Trophoblast cell (in vitro differentiated cells and primary cell): ENCODE results near the gene SELENOW.

Experiments used
- DNase-seq, 2 donors: peaks; one replicate each; pipeline ENCODE4 v3.0.0-alpha.2; 2016
- H2AFZ ChIP-seq: 2 replicates; pipeline ENCODE4 v1.6.1; 2013; ENCODE audit warnings: low read length, moderate library complexity, mild to moderate bottlenecking; ENCODE audit not compliant: insufficient read depth, poor library complexity
- H2AK5ac ChIP-seq: 2 replicates; pipeline ENCODE4 v1.6.1; 2013; ENCODE audit warnings: mild to moderate bottlenecking, low read length
- H2BK120ac ChIP-seq: 2 replicates; pipeline ENCODE4 v1.6.1; 2013; ENCODE audit warnings: low read length, mild to moderate bottlenecking, moderate library complexity; ENCODE audit not compliant: insufficient read depth, poor library complexity
- H2BK12ac ChIP-seq: 2 replicates; pipeline ENCODE4 v1.6.1; 2013; ENCODE audit warnings: mild to moderate bottlenecking, low read length, moderate library complexity
- H2BK5ac ChIP-seq: 2 replicates; pipeline ENCODE4 v1.6.1; 2013; ENCODE audit warnings: low read length, low read depth, moderate library complexity, mild to moderate bottlenecking; ENCODE audit not compliant: poor library complexity
- H3K14ac ChIP-seq: 2 replicates; pipeline ENCODE4 v1.6.1; 2013; ENCODE audit warnings: mild to moderate bottlenecking, low read length
- H3K18ac ChIP-seq: 2 replicates; pipeline ENCODE4 v1.6.1; 2013; ENCODE audit warnings: mild to moderate bottlenecking, low read length
- H3K23ac ChIP-seq: 2 replicates; pipeline ENCODE4 v1.6.1; 2013; ENCODE audit warnings: low read length
- H3K27ac ChIP-seq: 2 replicates; pipeline ENCODE4 v1.5.1; 2013; ENCODE audit warnings: low read depth, mild to moderate bottlenecking, inconsistent platforms, low read length, moderate library complexity
- H3K27me3 ChIP-seq: 2 replicates; pipeline ENCODE4 v1.6.1; 2013; ENCODE audit warnings: inconsistent platforms, mild to moderate bottlenecking, low read length, moderate library complexity; ENCODE audit not compliant: insufficient read depth
- H3K36me3 ChIP-seq, 2 experiments: 1 replicate in 1 of 2; 2 replicates in 1 of 2; pipeline ENCODE4 v1.6.1; 2013; ENCODE audit warnings: low read length in 2 of 2, mild to moderate bottlenecking in 2 of 2, moderate library complexity in 1 of 2; ENCODE audit not compliant: insufficient read depth in 2 of 2, control insufficient read depth in 1 of 2
- H3K4ac ChIP-seq: 2 replicates; pipeline ENCODE4 v1.6.1; 2013; ENCODE audit warnings: low read depth, mild to moderate bottlenecking, low read length, moderate library complexity
- H3K4me1 ChIP-seq, 2 experiments: 1 replicate in 1 of 2; 2 replicates in 1 of 2; pipeline ENCODE4 v1.6.1; 2013; ENCODE audit warnings: low read length in 2 of 2, mild to moderate bottlenecking in 2 of 2, moderate library complexity in 1 of 2; ENCODE audit not compliant: insufficient read depth in 2 of 2, control insufficient read depth in 1 of 2
- H3K4me2 ChIP-seq: 2 replicates; pipeline ENCODE4 v1.6.1; 2013; ENCODE audit warnings: inconsistent platforms, mild to moderate bottlenecking, low read length, moderate library complexity
- H3K4me3 ChIP-seq: 2 replicates; pipeline ENCODE4 v1.5.1; 2013; ENCODE audit warnings: mild to moderate bottlenecking, low read depth, low read length, inconsistent platforms
- H3K79me1 ChIP-seq: one replicate; pipeline ENCODE4 v1.6.1; 2013; ENCODE audit warnings: low read length
- H3K79me2 ChIP-seq: 2 replicates; pipeline ENCODE4 v1.6.1; 2013; ENCODE audit warnings: low read length, mild to moderate bottlenecking; ENCODE audit not compliant: control insufficient read depth, insufficient read depth, poor library complexity
- H3K9ac ChIP-seq: 2 replicates; pipeline ENCODE4 v1.6.1; 2013; ENCODE audit warnings: mild to moderate bottlenecking, low read length
- H3K9me3 ChIP-seq: 2 replicates; pipeline ENCODE4 v1.6.1; 2013; ENCODE audit warnings: low read depth, mild to moderate bottlenecking, control low read depth, inconsistent platforms, low read length; ENCODE audit not compliant: insufficient read depth
- H4K12ac ChIP-seq: 2 replicates; pipeline ENCODE4 v1.6.1; 2013; ENCODE audit warnings: low read depth, mild to moderate bottlenecking, low read length, moderate library complexity
- H4K8ac ChIP-seq: 2 replicates; pipeline ENCODE4 v1.6.1; 2013; ENCODE audit warnings: low read depth, mild to moderate bottlenecking, low read length, moderate library complexity
- H4K91ac ChIP-seq: one replicate; pipeline ENCODE4 v1.6.1; 2013; ENCODE audit warnings: low read depth, mild to moderate bottlenecking, low read length, moderate library complexity
- WGBS: extraction: QIAGEN DNeasy Blood & Tissue Kit; methylation state at CpG from one replicate; pipeline ENCODE4 v1.1.7; 2013; ENCODE audit warnings: missing lambda C conversion rate; ENCODE audit not compliant: insufficient read length, insufficient coverage; ENCODE audit errors: extremely low coverage; 5-methylcytosine and 5-hydroxymethylcytosine counted together

Gene SELENOW

DNA sequence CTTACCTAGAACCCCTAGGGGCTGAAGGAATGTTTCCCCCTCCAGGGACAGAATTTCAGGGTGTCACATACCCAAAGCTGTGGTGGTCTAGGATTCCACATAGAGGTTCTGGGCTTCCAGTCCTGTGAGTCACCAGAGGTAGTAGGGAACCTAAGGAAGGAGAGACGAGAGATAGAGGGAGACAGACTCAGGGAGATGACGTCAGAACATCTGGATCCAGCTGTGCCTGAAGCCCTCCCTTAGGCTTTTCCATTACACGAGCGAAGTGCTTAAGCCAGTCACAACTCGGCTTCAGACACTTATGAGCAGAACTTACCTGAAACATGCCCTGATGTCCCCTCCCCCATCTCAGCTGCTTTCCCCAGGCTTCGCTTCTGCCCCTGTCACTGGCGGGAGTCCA, 11.8 kb upstream of the SELENOW start:
- Histone ChIP-seq H4K8ac (no peak overlapping the region), H3K14ac (no peak overlapping the region), H3K9me3 (peaks cover 3% of the 10 kb centered on the region), H3K36me3 (no peaks in the 10 kb centered on the region), H4K91ac (no peak overlapping the region), H3K4me2 (no peak overlapping the region), H3K23ac (no peak overlapping the region), H2BK120ac (no peak overlapping the region), H3K79me1 (no peaks in the 10 kb centered on the region), H2AFZ (no peak overlapping the region), H3K27me3 (no peaks in the 10 kb centered on the region), H4K12ac (no peak overlapping the region), H3K4me1 (no peaks in the 10 kb centered on the region), H2BK12ac (no peak overlapping the region), H3K27ac (no peak overlapping the region), H2BK5ac (no peak overlapping the region), H3K4ac (no peak overlapping the region), H3K9ac (no peak overlapping the region), H2AK5ac (no peak overlapping the region), H3K18ac (no peak overlapping the region), H3K79me2 (no peaks in the 10 kb centered on the region), H3K4me3 (no peak overlapping the region)
- no CpG with 5 or more reads among the region's 7 CpGs for WGBS
- peak in 1 of 2 donors; percentile 21 for DNase-seq

DNA sequence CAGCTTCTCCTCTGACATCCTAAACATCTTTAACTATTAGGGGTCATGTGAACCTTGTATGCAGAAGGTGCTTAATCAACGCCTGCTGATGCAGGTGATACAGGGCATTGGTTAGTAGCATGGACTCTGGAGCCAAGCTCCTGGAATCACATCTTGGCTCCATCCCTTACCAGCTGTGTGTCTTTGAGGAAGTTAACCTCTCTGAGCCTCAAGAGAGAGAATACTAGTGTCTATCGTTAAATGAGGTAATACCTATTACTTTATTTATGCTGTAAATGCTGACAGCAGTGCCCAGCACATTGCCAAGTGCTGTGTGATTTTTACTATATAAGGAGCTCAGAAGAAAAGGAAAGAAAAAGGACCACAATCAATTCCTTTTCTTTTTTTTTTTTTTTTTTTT, 11.2 kb upstream of the SELENOW start:
- no peak overlapping the region for H3K9ac ChIP-seq
- H3K23ac ChIP-seq, result no peak overlapping the region
- H3K9me3 ChIP-seq, result peaks cover 3% of the 10 kb centered on the region
- H3K14ac ChIP-seq, result no peak overlapping the region
- H4K12ac ChIP-seq, result no peak overlapping the region
- no peak for DNase-seq
- no peak overlapping the region for H2AFZ ChIP-seq
- H3K4ac ChIP-seq, result no peak overlapping the region
- WGBS, result no CpG with 5 or more reads among the region's 2 CpGs
- H3K27me3 ChIP-seq, result no peaks in the 10 kb centered on the region
- H4K91ac ChIP-seq, result no peak overlapping the region
- no peak overlapping the region for H2BK120ac ChIP-seq
- H3K79me2 ChIP-seq, result no peaks in the 10 kb centered on the region
- H2BK12ac ChIP-seq, result no peak overlapping the region
- H3K27ac ChIP-seq, result no peak overlapping the region
- no peak overlapping the region for H2AK5ac ChIP-seq
- H3K79me1 ChIP-seq, result no peaks in the 10 kb centered on the region
- no peak overlapping the region for H3K4me2 ChIP-seq
- H2BK5ac ChIP-seq, result no peak overlapping the region
- H3K36me3 ChIP-seq, result no peaks in the 10 kb centered on the region
- H3K4me1 ChIP-seq, result no peaks in the 10 kb centered on the region
- H3K4me3 ChIP-seq, result no peak overlapping the region
- H4K8ac ChIP-seq, result no peak overlapping the region
- no peak overlapping the region for H3K18ac ChIP-seq

DNA sequence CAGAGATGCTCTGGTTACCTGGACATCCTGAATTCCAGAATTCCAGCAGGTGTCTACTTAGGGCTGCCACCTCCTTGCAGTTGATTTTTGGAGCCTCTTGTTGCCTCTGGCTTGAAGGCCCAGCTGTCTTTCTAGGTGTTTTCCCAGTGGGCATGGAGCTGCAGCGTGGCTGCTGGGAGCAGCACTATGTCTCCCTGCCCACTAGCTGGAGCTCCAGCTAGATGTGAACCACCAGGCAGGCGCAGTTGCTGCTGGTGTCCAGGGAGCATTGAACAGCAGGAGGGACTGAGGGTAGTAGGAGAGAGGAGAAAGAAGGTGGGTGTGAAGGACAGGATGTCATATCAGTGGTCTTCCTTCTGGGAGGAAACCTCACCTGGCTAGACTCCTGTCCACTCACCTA, 9.9 kb upstream of the SELENOW start:
- H3K14ac ChIP-seq, result no peak overlapping the region
- no peak overlapping the region for H3K27ac ChIP-seq
- H3K18ac ChIP-seq, result no peak overlapping the region
- H3K79me2 ChIP-seq, result no peaks in the 10 kb centered on the region
- H3K23ac ChIP-seq, result peak overlapping the region; percentile 69
- no peak overlapping the region for H3K4ac ChIP-seq
- H3K9ac ChIP-seq, result no peak overlapping the region
- no peak overlapping the region for H4K91ac ChIP-seq
- WGBS, result no CpG with 5 or more reads among the region's 2 CpGs
- H2BK120ac ChIP-seq, result no peak overlapping the region
- no peaks in the 10 kb centered on the region for H3K27me3 ChIP-seq
- H4K8ac ChIP-seq, result no peak overlapping the region
- no peak overlapping the region for H3K4me2 ChIP-seq
- H3K4me3 ChIP-seq, result no peak overlapping the region
- H2AK5ac ChIP-seq, result no peak overlapping the region
- no peak overlapping the region for H2AFZ ChIP-seq
- no peaks in the 10 kb centered on the region for H3K79me1 ChIP-seq
- no peak overlapping the region for H2BK5ac ChIP-seq
- H4K12ac ChIP-seq, result no peak overlapping the region
- no peak overlapping the region for H2BK12ac ChIP-seq
- H3K4me1 ChIP-seq, result no peaks in the 10 kb centered on the region
- no peaks in the 10 kb centered on the region for H3K36me3 ChIP-seq
- H3K9me3 ChIP-seq, result peaks cover 3% of the 10 kb centered on the region
- no peak for DNase-seq

DNA sequence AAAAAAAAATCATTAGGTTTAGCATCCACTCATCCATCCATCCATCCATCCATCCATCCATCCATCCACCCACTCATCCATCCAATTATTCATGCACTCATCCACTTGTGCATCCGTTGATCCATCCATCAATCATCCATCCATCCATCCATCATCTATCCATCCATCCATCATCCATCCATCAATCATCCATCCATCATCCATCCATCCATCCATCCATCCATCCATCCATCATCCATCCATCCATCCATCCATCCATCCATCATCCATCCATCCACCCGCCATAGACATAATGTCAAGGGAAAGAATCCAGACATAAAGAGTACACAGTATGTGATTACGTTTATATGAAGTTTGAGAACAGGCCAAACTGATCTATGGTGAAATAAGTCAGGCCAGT, 9.0 kb upstream of the SELENOW start:
- Histone ChIP-seq H2AFZ (no peak overlapping the region), H3K27me3 (no peaks in the 10 kb centered on the region), H3K9me3 (peaks cover 3% of the 10 kb centered on the region), H3K36me3 (no peaks in the 10 kb centered on the region), H4K12ac (no peak overlapping the region), H3K14ac (no peak overlapping the region), H2BK12ac (no peak overlapping the region), H3K23ac (no peak overlapping the region), H3K4ac (no peak overlapping the region), H2BK120ac (no peak overlapping the region), H4K91ac (no peak overlapping the region), H3K4me3 (no peak overlapping the region), H3K4me1 (no peaks in the 10 kb centered on the region), H3K79me2 (no peaks in the 10 kb centered on the region), H3K27ac (no peak overlapping the region), H4K8ac (no peak overlapping the region), H3K4me2 (no peak overlapping the region), H3K18ac (no peak overlapping the region), H3K9ac (no peak overlapping the region), H2BK5ac (no peak overlapping the region), H2AK5ac (no peak overlapping the region), H3K79me1 (no peaks in the 10 kb centered on the region)
- no peak for DNase-seq
- WGBS, result no CpG with 5 or more reads among the region's 3 CpGs
